Sciatic nerve (tissue), 2 donors: ENCODE measurements around the gene RIPPLY1. TPM values are rescaled to one million over a fixed set of nuclear protein-coding genes. Genes with fewer than 3 reads are reported as not detected.
"Not testable (repeated sequence)": the region's sequence is repeated elsewhere in the genome, so short reads cannot be mapped to it uniquely, and the experiment has no call there.

Experiments
- ATAC-seq: fragments of 200-7000 bp; cut with Tn5 transposase; one replicate; pipeline ENCODE4 v1.9.1; 2020; ENCODE audit warnings: mild to moderate bottlenecking, moderate library complexity
- DNase-seq: peaks from one replicate; pipeline ENCODE4 v3.0.0-alpha.2; 2020; ENCODE audit warnings: low spot score
- intact Hi-C: fragments of 100-400 bp; cut with DNase I; formaldehyde crosslinking; loops from one replicate; pipeline ENCODE4 v1.14.2; 2022
- total RNA-seq: library from RNA; stranded (reverse); fragmentation: NEBNext Ultra II Directional; extraction: Animal tissue kit (Norgen Biotek cat#: 25700); gene quantifications from one replicate; pipeline ENCODE4 v1.2.1, GENCODE V29; 2021
- donor health status: DM: no; HTN: no; CAD: no.
- donor health status: DM: no; HTN: no; CAD: no.

Gene RIPPLY1
- total RNA-seq, 1 donor from 2014 or later: 0.40 TPM

GRCh38 chrX:106872796-106873195 is 30.3 kb downstream of the RIPPLY1 start:
- intact Hi-C loops, DNase-seq, ATAC-seq: not testable (repeated sequence)

- no peak for DNase-seq
- intact Hi-C loops: no loop called here
- ATAC-seq: no peak
These were observed 39.4 kb downstream of the RIPPLY1 start for GRCh38 chrX:106863697-106864096.

GRCh38 chrX:106862972-106863688 is 40.0 kb downstream of the RIPPLY1 start:
- DNase-seq: no peak
- intact Hi-C loops: no loop called here
- ATAC-seq: no peak

Other genes with a start within 250 kb of the RIPPLY1 start
- gene RNF128, start 176.6 kb downstream of the RIPPLY1 start, total RNA-seq: 3.0 TPM
- gene TBC1D8B, start 100.7 kb downstream of the RIPPLY1 start, total RNA-seq: 12.2 TPM
- not detected for gene CLDN2, start 17.1 kb upstream of the RIPPLY1 start, total RNA-seq
- 17.1 TPM for gene MORC4, start 96.9 kb upstream of the RIPPLY1 start, total RNA-seq
- gene RBM41, start 215.5 kb upstream of the RIPPLY1 start, total RNA-seq: 22.7 TPM